ENCODE data around the gene KIRREL3. TPM values are rescaled to one million over a fixed set of nuclear protein-coding genes. Genes with fewer than 3 reads are reported as not detected.

The KIRREL3 gene
- polyA plus RNA-seq, 1 of the 3 experiments (the other 2 are of a cell fraction): 3.7 TPM

DNA sequence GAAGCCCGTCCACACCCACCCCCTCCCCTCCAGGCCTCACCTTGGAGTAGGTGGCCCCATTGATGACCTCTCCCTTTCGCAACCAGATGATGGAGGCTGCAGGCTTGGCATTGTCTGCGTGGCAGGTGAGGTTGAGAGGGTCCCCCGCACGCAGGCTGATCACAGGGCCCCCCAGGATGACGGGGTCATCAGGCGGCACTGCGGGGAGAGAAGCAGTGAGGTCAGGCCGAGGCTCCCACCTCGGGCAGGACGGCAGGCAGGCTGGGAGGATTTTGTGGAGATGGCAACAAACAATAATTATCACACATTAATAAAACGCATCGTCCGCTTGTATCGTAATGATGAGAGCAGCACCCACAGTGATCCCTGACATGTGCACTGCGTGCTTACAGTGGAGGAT lies 527.3 kb downstream of the KIRREL3 start:
- no peak overlapping the region for H3K4me3 ChIP-seq (ENCODE audit: low read depth in 2 of 2, low read length in 1 of 2)
- H3K36me3 ChIP-seq (replicated peaks in 1 of 2; ENCODE audit: control insufficient read depth in 1 of 2, insufficient read depth in 2 of 2, low read length in 1 of 2): no peaks in the 10 kb centered on the region
- no peak overlapping the region for H2AFZ ChIP-seq (ENCODE audit: low read depth)
- DNase-seq: no peak
- H3K9ac ChIP-seq: no peak overlapping the region
- no peak overlapping the region for H3K27ac ChIP-seq (ENCODE audit: low read depth in 2 of 2, low read length in 1 of 2)
- ChIA-PET POLR2A (no interaction called here), CTCF (interaction anchor here (9.2 kb wide), 1 partner anchor 8 kb away, joined by 78 read pairs; no protein-coding TSS in a partner anchor)
- H3K9me2 ChIP-seq: no peaks in the 10 kb centered on the region
- H4K20me1 ChIP-seq (ENCODE audit: insufficient read depth): no peaks in the 10 kb centered on the region
- H3F3A ChIP-seq (replicated peaks; ENCODE audit: insufficient read depth): no peaks in the 10 kb centered on the region
- no peaks in the 10 kb centered on the region for H3K79me2 ChIP-seq (ENCODE audit: insufficient read depth)
- H3K4me1 ChIP-seq (ENCODE audit: control insufficient read depth in 1 of 2, insufficient read depth in 2 of 2, low read depth in 1 of 2, low read length in 1 of 2): peaks cover 2 to 9% of the 10 kb centered on the region in 2 experiments; a peak in 2 of 4 replicates
- H3K9me3 ChIP-seq: no peaks in the 10 kb centered on the region
- TF ChIP-seq EZH2phosphoT487 (IDR thresholded peaks at IDR 0.05; ENCODE audit: borderline replicate concordance, low read depth) (no peak), SIN3A (IDR thresholded peaks at IDR 0.05; ENCODE audit: borderline replicate concordance, low read depth, low read length) (no peak), RXRA (IDR thresholded peaks at IDR 0.05; ENCODE audit: borderline replicate concordance, low read depth) (no peak), RFX5 (IDR thresholded peaks at IDR 0.05; ENCODE audit: low read length) (no peak), TAF1 (IDR thresholded peaks at IDR 0.05; ENCODE audit: borderline replicate concordance, low read depth, low read length) (no peak)
- TF ChIP-seq, protein P1, sequence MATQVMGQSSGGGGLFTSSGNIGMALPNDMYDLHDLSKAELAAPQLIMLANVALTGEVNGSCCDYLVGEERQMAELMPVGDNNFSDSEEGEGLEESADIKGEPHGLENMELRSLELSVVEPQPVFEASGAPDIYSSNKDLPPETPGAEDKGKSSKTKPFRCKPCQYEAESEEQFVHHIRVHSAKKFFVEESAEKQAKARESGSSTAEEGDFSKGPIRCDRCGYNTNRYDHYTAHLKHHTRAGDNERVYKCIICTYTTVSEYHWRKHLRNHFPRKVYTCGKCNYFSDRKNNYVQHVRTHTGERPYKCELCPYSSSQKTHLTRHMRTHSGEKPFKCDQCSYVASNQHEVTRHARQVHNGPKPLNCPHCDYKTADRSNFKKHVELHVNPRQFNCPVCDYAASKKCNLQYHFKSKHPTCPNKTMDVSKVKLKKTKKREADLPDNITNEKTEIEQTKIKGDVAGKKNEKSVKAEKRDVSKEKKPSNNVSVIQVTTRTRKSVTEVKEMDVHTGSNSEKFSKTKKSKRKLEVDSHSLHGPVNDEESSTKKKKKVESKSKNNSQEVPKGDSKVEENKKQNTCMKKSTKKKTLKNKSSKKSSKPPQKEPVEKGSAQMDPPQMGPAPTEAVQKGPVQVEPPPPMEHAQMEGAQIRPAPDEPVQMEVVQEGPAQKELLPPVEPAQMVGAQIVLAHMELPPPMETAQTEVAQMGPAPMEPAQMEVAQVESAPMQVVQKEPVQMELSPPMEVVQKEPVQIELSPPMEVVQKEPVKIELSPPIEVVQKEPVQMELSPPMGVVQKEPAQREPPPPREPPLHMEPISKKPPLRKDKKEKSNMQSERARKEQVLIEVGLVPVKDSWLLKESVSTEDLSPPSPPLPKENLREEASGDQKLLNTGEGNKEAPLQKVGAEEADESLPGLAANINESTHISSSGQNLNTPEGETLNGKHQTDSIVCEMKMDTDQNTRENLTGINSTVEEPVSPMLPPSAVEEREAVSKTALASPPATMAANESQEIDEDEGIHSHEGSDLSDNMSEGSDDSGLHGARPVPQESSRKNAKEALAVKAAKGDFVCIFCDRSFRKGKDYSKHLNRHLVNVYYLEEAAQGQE (IDR thresholded peaks at IDR 0.05; ENCODE audit: low read depth, low read length): no peak
- no peaks in the 10 kb centered on the region for H3K27me3 ChIP-seq (ENCODE audit: insufficient read depth)
- no peak overlapping the region for H3K4me2 ChIP-seq
- WGBS (ENCODE audit: low lambda C conversion rate): 85% methylated on average over 15 of the region's 16 CpGs

DNA sequence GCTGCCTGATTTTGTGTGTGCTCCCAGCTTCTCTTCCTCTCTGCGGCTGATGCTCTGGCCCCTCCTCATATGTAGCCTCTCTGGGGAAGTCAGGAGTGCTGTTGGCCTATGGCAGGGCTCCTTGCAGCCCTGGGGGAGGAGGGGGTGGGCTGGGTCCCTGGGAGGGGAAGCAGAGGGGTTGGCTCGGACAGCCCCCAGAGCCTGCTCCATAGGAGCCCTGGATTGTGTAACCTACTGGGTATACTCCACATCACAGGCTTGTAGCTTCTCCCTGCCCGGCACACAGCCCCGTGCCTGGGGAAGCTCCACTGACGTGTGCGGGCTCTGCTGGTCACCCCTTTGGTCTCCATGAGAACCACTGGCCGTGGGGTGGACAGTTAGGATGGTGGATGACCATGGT lies 531.3 kb downstream of the KIRREL3 start:
- H3K27me3 ChIP-seq (ENCODE audit: insufficient read depth): no peaks in the 10 kb centered on the region
- no peaks in the 10 kb centered on the region for H3K36me3 ChIP-seq (replicated peaks in 1 of 2; ENCODE audit: control insufficient read depth in 1 of 2, insufficient read depth in 2 of 2, low read length in 1 of 2)
- no peaks in the 10 kb centered on the region for H3K9me3 ChIP-seq
- no peak overlapping the region for H3K4me3 ChIP-seq (ENCODE audit: low read depth in 2 of 2, low read length in 1 of 2)
- TF ChIP-seq MXI1 (IDR thresholded peaks at IDR 0.05; ENCODE audit: low read depth, low read length) (no peak), EP300 (IDR thresholded peaks at IDR 0.05; ENCODE audit: borderline replicate concordance in 1 of 2, low read depth in 1 of 2, low read length in 1 of 2) (no peak), YY1 (IDR thresholded peaks at IDR 0.05; ENCODE audit: low read depth) (no peak), RFX5 (IDR thresholded peaks at IDR 0.05; ENCODE audit: low read length) (no peak)
- TF ChIP-seq, protein P2, sequence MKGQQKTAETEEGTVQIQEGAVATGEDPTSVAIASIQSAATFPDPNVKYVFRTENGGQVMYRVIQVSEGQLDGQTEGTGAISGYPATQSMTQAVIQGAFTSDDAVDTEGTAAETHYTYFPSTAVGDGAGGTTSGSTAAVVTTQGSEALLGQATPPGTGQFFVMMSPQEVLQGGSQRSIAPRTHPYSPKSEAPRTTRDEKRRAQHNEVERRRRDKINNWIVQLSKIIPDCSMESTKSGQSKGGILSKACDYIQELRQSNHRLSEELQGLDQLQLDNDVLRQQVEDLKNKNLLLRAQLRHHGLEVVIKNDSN (IDR thresholded peaks at IDR 0.05; ENCODE audit: borderline replicate concordance, low read depth): no peak
- H3K9ac ChIP-seq: no peak overlapping the region
- ChIA-PET POLR2A (no interaction called here), CTCF (interaction anchor here (0.7 to 9.2 kb wide), 5 partner anchors 11 to 28 kb away, joined by 3 to 78 read pairs (median 9); no protein-coding TSS in a partner anchor)
- 86% methylated on average over 6 of the region's 7 CpGs for WGBS (ENCODE audit: low lambda C conversion rate)
- no peak overlapping the region; a peak in 1 of 4 replicates for H3K27ac ChIP-seq (ENCODE audit: low read depth in 2 of 2, low read length in 1 of 2)
- H3K79me2 ChIP-seq (ENCODE audit: insufficient read depth): no peaks in the 10 kb centered on the region
- H4K20me1 ChIP-seq (ENCODE audit: insufficient read depth): no peaks in the 10 kb centered on the region
- peaks cover 8 to 16% of the 10 kb centered on the region in 2 experiments; a peak in 2 of 4 replicates for H3K4me1 ChIP-seq (ENCODE audit: control insufficient read depth in 1 of 2, insufficient read depth in 2 of 2, low read depth in 1 of 2, low read length in 1 of 2)
- H2AFZ ChIP-seq (ENCODE audit: low read depth): no peak overlapping the region
- no peaks in the 10 kb centered on the region for H3K9me2 ChIP-seq
- no peak for DNase-seq
- no peaks in the 10 kb centered on the region for H3F3A ChIP-seq (replicated peaks; ENCODE audit: insufficient read depth)
- H3K4me2 ChIP-seq: no peak overlapping the region

All from SK-N-SH (cell line).